Measurements from ENCODE around the gene CLEC18B.
"Not testable (repeated sequence)": the region's sequence is repeated elsewhere in the genome, so short reads cannot be mapped to it uniquely, and the experiment has no call there.

Gene CLEC18B

DNA sequence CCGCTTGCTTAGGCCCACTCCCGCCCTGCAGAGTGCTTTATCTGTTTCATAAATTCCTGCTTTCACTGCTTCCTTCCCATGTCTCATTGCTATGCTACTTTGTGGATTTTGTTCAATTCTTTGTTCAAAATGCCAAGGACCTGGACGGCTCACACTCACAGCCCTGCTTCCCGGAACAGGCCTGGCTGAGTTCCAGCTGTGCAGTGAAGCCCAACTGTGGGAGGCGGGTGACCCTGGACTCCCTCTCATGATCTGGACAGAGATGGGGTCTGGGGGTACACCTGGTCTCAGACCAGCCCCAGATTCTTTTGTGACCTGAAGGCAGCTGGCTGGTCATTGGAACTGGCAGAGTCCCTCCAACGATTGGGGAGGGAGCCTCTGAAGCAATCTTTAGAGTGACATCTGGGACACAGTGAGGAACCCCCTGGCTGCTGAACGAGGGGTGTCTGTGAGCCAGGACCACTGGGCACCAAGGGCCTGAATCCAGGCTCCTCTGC is 24.7 kb downstream of the CLEC18B start:
- H3K4me3 Mint-ChIP-seq, H3K27ac Mint-ChIP-seq, H3K36me3 Mint-ChIP-seq, H3K4me1 Mint-ChIP-seq, H3K9me3 Mint-ChIP-seq, H3K27me3 Mint-ChIP-seq: not testable (repeated sequence)

DNA sequence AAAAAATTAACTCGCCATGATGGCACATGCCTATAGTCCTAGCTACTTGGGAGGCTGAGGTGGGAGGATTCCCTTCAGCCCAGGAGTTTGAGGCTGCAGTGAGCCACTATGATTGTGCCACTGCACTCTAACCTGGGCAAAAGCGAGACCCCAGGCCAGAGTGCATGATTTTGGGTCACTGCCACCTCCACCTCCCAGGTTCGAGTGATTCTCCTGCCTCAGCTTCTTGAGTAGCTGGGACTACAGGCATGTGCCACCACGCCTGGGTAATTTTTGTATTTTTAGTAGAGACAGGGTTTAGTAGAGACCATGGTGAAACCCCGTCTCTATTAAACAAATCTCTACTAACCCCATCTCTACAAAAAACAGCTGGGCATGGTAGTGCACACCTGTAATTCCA is 26.7 kb downstream of the CLEC18B start:
- H3K27me3 Mint-ChIP-seq, H3K36me3 Mint-ChIP-seq, H3K4me3 Mint-ChIP-seq, H3K4me1 Mint-ChIP-seq, H3K27ac Mint-ChIP-seq, H3K9me3 Mint-ChIP-seq: not testable (repeated sequence)

DNA sequence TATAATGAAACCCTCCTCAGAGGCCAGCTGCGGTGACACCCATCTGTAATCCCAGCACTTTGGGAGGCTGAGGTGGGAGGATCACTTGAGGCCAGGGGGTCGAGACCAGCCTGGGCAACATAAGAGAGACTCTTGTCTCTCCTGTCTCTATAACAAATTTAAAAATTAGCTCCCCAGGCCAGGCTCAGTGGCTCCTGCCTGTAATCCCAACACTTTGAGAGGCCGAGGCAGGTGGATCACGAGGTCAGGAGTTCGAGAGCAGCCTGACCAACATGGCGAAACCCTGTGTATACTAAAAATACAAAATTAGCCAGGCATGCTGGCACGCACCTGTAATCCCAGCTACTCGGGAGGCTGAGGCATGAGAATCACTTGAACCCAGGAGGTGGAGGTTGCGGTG is 27.1 kb downstream of the CLEC18B start:
- H3K36me3 Mint-ChIP-seq, H3K27ac Mint-ChIP-seq, H3K4me1 Mint-ChIP-seq, H3K4me3 Mint-ChIP-seq, H3K9me3 Mint-ChIP-seq, H3K27me3 Mint-ChIP-seq: not testable (repeated sequence)

DNA sequence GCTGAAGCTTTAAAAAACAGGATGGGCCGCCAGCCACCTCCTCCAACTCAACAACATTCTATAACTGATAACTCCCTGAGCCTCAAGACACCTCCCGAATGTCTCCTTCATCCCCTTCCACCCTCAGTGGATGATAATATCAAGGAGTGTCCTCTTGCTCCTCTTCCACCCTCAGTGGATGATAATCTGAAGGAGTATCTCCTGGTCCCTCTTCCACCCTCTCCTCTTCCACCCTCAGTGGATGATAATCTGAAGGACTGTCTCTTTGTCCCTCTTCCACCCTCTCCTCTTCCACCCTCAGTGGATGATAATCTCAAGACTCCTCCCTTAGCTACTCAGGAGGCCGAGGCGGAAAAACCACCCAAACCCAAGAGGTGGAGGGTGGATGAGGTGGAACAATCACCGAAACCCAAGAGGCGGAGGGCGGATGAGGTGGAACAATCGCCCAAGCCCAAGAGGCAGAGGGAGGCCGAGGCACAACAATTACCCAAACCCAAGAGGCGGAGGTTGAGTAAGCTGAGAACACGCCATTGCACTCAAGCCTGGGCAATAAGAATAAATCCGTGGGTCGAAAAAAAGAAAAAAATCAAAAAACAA is 29.7 kb downstream of the CLEC18B start:
- not testable (repeated sequence) for H3K4me1 Mint-ChIP-seq, H3K27me3 Mint-ChIP-seq, H3K27ac Mint-ChIP-seq, H3K4me3 Mint-ChIP-seq, H3K9me3 Mint-ChIP-seq, H3K36me3 Mint-ChIP-seq

DNA sequence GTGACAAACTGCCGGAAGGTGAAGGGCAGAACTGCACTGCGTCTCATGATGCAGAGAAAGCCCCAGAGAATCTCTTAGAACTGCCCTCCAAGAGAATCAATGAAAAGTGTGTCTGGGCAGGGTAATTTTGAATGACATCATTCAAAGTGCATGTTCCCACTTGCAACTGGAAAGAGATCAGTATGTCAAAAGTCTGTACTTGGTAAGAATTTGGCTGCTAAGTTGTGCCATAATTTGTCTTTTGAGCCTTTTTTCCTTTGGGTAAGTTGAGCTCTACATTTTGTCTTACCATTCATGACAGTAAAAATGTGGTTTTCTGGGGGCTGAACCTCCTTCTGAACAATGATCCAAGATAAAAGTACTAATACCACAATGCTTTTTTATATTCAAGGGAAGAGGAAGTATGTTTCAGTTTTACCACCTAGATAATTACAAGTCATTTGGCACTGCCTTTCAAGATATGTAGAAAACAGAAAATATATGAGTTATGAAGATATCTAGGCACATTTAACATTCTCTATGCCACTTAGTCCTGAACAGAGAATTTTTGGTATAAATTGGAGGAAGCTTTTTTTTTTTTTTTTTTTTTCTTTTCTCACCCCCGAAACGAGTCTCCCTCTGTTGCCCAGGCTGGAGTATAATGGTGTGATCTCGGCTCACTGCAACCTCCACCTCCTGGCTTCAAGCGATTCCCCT is 38.8 kb downstream of the CLEC18B start:
- not testable (repeated sequence) for H3K27ac Mint-ChIP-seq, H3K9me3 Mint-ChIP-seq, H3K4me1 Mint-ChIP-seq, H3K36me3 Mint-ChIP-seq, H3K27me3 Mint-ChIP-seq, H3K4me3 Mint-ChIP-seq

DNA sequence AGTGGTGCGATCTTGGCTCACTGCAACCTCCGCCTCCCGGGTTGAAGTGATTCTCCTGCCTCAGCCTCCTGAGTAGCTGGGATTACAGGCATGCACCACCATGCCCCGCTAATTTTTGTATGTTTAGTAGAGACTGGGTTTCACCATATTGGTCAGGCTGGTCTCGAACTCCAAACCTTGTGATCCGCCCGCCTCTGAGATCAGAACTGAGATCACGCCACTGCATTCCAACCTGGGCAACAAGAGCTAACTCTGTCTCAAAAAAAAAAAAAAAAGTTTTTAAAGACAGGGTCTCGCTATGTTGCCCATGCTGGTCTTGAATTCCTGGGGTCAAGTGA is 47.5 kb downstream of the CLEC18B start:
- not testable (repeated sequence) for H3K9me3 Mint-ChIP-seq, H3K27ac Mint-ChIP-seq

DNA sequence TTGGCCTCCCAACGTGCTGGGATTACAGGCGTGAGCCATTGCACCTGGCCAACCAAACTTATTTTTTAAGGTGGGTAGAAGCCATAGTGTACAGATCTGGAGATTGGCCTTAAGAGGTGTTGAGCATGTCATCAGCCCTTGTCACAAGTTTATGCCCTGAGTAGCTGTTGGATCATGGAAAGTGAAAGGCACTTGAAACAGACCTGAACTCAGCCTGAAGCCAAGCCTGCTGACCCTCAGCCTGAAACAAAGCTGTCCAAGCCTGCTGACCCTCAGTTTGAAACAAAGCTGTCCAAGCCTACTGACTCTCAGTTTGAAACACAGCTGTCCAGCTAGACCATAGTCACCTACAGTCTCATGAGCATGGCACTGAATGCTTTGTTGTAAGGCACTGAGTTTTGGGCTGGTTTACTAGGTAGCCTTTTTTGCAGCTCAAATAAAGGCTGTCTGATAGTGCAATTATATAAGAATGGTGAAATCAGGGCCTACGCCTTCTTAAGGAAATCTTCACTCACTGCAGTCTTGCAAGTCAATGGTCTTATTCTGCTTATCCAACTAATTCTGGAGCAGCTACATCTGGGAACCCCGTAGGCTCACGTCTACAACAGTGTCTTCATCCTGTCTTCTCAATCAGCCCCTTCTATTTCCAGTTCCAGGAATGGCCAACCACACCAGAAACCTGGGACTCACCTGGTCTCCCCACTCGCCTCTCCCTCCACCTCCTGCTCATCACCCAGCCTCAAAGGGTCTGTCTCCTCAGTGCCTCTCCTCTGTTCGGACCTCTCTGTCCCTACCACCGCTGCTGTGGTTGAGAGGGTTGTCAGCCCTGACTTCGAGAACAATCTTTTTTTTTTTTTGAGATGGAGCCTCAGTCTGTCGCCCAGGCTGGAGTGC is 48.1 kb downstream of the CLEC18B start:
- H3K9me3 Mint-ChIP-seq: no peaks in the 10 kb centered on the region
- no peak overlapping the region for H3K27ac Mint-ChIP-seq
- H3K36me3 Mint-ChIP-seq: no peaks in the 10 kb centered on the region

More for the DNA sequence above, 47.5 kb downstream of the CLEC18B start:
- H3K4me1 Mint-ChIP-seq, H3K4me3 Mint-ChIP-seq, H3K27me3 Mint-ChIP-seq, H3K36me3 Mint-ChIP-seq: not testable (repeated sequence)

DNA sequence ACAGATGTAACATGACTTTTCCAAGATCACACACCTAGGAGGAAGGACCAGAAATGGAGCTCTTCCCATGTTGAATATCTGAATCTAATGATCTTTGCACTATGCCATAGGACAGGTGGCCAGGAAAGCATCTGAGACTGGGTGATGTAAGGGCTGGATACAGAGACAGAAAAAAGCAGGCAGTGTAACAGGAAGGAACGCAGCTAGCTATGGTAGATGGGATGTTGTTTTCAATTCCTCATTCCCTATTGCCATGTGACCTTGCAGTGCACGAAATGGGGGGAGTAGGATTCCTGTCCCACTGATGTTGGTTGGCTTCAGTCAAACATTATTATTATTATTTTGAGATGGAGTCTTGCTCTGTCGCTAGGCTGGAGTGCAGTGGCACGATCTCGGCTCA is 48.9 kb downstream of the CLEC18B start:
- Mint-ChIP-seq H3K4me3 (no peak overlapping the region), H3K4me1 (peaks cover 2% of the 10 kb centered on the region), H3K27me3 (no peaks in the 10 kb centered on the region), H3K27ac (peak overlapping the region; percentile 60), H3K9me3 (no peaks in the 10 kb centered on the region), H3K36me3 (no peaks in the 10 kb centered on the region)

More for the DNA sequence above, 48.1 kb downstream of the CLEC18B start:
- Mint-ChIP-seq H3K4me3 (no peak overlapping the region), H3K4me1 (no peaks in the 10 kb centered on the region), H3K27me3 (no peaks in the 10 kb centered on the region)

DNA sequence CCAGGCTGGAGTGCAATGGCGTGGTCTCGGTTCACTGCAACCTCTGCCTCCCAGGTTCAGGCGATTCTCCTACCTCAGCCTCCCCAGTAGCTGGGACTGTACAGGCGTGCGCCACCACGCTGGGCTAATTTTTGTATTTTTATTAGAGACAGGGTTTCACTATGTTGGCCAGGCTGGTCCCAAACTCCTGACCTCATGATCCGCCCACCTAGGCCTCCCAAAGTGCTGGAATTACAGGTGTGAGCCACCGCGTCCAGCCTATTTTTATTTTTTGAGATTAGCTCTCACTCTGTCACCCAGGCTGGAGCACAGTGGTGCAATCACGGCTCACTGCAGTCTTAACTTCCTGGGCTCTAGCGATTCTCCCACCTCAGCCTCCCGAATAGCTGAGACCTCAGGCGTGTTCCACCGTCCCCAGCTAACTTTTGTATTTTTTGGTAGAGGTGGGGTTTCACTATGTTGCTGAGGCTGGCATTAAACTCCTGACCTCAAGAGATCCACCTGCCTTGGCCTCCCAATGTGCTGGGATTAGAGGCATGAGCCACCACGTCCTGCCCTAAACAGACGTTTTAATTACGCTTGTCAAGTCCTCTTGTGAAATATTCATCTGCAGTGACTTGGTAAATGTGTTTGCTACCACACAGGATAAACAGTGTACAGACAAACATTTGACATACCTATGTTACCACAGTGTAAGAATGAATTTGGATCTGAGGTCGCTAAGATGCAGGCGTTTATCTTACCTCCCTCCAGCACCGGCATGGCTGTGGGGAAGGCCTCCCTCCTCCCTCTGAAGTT is 50.7 kb downstream of the CLEC18B start:
- peaks cover 12% of the 10 kb centered on the region for H3K4me1 Mint-ChIP-seq
- H3K9me3 Mint-ChIP-seq, H3K27ac Mint-ChIP-seq, H3K4me3 Mint-ChIP-seq, H3K27me3 Mint-ChIP-seq, H3K36me3 Mint-ChIP-seq: not testable (repeated sequence)

DNA sequence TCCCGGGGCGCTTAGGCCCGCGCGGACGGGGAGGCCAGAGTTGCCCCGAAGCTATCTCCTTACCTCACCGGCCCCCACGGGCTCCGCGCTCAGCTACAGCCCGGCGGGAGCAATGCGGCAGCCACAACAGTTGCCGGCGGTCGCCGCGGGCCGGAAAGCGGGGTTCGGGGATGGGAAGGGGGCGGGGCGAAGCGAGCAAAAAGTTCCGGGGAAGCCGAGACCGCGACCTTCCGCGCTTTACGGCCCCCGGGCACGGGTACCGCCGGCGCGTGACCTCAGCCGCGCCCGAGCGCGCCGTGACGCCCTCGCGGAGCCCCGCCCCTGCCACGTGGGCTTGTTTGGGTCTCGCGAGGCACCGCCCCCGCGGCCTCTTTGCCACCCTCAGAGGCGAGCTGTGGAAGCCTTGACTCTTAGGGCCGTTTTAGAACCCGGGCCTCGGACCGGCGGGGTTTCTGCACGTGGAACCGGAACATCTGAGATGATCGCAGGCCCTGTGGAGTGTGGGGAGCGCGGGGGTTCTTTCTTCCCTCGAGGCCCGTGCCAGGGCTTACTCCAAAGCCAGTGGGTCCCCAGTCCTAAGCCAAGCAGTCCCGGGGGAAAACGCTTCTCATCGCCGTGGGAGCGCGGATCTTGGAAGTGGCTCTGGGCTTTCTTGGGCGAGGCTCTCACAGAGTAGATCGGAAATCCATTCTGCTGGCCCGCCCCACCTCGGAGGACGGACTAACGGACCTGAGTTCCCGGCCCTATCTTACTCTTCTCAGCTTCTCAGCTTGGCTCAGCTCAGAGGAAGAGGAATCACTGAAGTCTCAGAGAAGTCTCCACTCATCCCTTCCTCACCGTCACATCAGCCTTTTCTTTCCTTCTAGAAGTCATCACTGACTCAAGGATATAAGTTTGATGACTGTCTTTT is 53.0 kb downstream of the CLEC18B start:
- Mint-ChIP-seq H3K27ac (peak overlapping the region; percentile 92), H3K4me1 (peaks cover 15% of the 10 kb centered on the region), H3K4me3 (peak overlapping the region; percentile 94)
- H3K9me3 Mint-ChIP-seq, H3K27me3 Mint-ChIP-seq, H3K36me3 Mint-ChIP-seq: not testable (repeated sequence)

DNA sequence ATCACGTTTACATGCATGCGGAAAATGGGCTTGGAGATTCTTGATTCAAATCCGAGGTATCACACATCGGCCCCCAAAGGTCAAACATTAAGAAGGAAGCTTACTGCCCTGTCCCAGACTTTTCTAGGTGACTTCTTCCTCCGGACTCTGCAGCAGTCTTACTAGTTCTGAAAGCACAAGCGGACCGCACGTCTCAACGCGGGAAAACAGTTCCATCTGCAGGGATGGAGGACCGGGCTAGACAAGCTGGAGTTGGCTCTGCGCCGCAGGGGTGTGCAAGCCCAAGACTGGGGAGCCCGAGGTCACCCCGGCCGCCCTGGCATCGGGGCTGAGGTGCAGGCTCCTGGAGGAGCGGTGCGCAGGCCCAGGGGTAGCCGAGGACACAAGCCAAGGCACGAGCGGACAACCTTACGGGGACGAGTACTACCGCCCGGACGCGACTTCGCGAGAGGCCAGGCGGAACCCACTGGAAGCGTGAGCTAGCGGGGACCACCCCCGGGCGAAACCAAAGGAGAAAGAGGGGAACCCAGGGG is 53.7 kb downstream of the CLEC18B start:
- not testable (repeated sequence) for H3K27me3 Mint-ChIP-seq, H3K9me3 Mint-ChIP-seq, H3K36me3 Mint-ChIP-seq
- peak overlapping the region; percentile 94 for H3K4me3 Mint-ChIP-seq
- H3K4me1 Mint-ChIP-seq: peaks cover 15% of the 10 kb centered on the region
- H3K27ac Mint-ChIP-seq: peak overlapping the region; percentile 85

DNA sequence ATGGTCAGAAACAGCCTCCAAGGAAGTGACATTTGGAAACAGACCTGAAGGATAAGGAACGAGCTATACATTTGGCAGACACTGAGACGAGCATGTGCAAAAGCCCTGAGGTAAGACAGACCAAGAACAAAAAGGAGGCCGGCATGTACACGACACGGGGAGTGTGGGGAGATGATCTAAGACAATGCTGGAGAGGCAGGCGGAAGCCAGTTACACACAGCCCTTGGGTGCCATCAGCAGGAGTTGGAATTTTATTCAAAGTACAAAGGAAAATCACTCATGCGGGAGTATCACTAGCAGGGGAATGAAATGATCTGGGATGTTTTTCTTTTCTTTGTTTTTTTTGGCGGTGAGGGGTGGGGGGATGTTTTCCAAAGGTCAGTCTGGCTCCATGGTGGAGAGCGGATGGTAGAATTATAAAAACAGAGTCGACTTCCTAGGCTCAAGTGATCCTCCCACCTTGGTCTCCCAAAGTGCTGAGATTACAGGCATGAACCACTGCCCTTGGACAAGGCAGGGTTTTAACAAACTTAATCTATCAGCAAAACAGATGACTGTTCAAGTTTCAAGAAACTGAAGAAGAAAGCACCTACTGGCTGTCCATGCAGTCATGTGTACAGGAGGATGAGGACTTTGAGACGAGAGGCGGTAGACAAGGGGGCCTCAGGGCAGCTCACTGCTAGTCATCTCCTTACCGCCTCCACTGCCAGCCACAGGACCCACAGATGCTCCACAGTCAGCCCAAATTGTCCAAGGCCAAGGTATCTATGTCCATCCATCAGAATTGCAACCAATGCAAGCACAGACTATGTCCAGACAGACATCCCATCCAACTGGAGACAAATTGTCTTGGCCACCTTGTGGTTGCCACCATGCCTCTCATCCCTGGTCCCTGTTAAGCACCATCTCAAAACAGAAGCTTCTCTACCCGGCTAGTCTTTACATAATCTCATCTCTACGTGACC is 59.4 kb downstream of the CLEC18B start:
- not testable (repeated sequence) for H3K9me3 Mint-ChIP-seq, H3K36me3 Mint-ChIP-seq, H3K27me3 Mint-ChIP-seq, H3K4me3 Mint-ChIP-seq
- H3K4me1 Mint-ChIP-seq: peaks cover 22% of the 10 kb centered on the region
- H3K27ac Mint-ChIP-seq: peak overlapping the region; percentile 60
